Measurements from ENCODE around the gene VSIG10. TPM values are rescaled to one million over a fixed set of nuclear protein-coding genes. Genes with fewer than 3 reads are reported as not detected.
A peak's percentile ranks its signal among the peaks of the same experiment; 100 is the strongest.

VSIG10 gene
- polyA plus RNA-seq, 3 donors = 1.5 to 2.3 (median 1.5) TPM

DNA sequence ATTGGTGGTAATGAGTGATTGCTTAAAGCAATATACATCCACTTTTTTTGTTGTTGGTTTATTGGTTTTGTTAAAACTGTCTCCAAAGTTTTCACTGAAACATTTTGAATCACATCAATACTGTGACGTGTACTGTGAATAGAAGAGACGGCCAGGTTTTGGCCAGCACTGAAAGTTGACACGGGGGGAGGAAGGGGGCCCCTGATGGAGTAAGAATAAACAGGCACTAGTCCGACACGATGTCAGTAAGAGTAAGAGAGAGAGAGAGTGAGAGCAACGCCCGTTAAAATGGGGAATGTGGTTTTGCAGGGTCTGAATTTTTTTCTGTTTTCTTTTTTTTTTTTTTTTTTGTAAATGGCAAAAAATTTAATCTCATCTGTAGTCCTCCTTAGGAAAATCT, 46.8 kb upstream of the VSIG10 start:
- H3K36me3 Mint-ChIP-seq = peaks cover 36 to 58% of the 10 kb centered on the region in 2 donors

DNA sequence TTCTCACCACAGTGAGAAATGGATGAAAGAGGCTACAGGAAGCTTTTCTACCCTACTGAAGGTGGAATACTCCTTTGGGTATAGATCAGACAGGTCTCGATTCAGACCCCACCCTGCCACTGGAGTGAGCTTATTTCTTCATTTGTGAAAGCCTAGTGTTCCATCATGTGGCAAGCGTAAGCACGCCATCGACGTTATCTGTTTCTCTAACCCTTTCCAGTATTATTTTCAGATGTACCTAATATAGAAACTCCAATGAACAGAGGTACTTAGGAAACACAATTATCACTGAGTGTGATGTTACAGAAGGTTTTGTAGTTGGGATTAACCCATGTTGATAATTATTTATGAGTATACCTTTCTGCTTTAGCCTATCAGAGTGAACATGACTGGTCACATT, 44.5 kb upstream of the VSIG10 start:
- peaks cover 3% of the 10 kb centered on the region for H4K20me1 ChIP-seq (ENCODE audit: insufficient read depth, low read length)
- intact Hi-C loops (cut with micrococcal nuclease) = no loop called here

More for the DNA sequence above, 46.8 kb upstream of the VSIG10 start:
- whole genome bisulfite sequencing (ENCODE audit: insufficient coverage) = 90% methylated on average over 2 of the region's 7 CpGs
- peaks cover 7% of the 10 kb centered on the region for H4K20me1 ChIP-seq (ENCODE audit: insufficient read depth, low read length)
- H3K36me3 ChIP-seq (replicated peaks in 1 of 2; ENCODE audit: control insufficient read depth in 1 of 2, insufficient read depth in 2 of 2, low read length in 2 of 2) = peaks cover 49 to 61% of the 10 kb centered on the region in 2 donors
- H3K27me3 ChIP-seq (ENCODE audit: control insufficient read depth in 2 of 2, insufficient read depth in 2 of 2, low read length in 2 of 2) = no peaks in the 10 kb centered on the region
- H3K9ac ChIP-seq (ENCODE audit: insufficient read depth, low read length, poor library complexity, severe bottlenecking) = no peak overlapping the region
- no peaks in the 10 kb centered on the region for H3K9me3 Mint-ChIP-seq
- H2AFZ ChIP-seq (ENCODE audit: insufficient read depth, low read depth, low read length, poor library complexity, severe bottlenecking) = no peak overlapping the region
- no peaks in the 10 kb centered on the region for H3K4me1 Mint-ChIP-seq
- H3K27me3 Mint-ChIP-seq (ENCODE audit: low read depth in 3 of 3) = no peaks in the 10 kb centered on the region
- no peak overlapping the region for H3K27ac ChIP-seq (ENCODE audit: low read depth in 1 of 2, low read length in 2 of 2)
- H3K27ac Mint-ChIP-seq = peak overlapping the region in 1 of 7 donors; percentile 36
- no peaks in the 10 kb centered on the region for H3K79me2 ChIP-seq (ENCODE audit: insufficient read depth, low read length)
- TF ChIP-seq, protein P1, sequence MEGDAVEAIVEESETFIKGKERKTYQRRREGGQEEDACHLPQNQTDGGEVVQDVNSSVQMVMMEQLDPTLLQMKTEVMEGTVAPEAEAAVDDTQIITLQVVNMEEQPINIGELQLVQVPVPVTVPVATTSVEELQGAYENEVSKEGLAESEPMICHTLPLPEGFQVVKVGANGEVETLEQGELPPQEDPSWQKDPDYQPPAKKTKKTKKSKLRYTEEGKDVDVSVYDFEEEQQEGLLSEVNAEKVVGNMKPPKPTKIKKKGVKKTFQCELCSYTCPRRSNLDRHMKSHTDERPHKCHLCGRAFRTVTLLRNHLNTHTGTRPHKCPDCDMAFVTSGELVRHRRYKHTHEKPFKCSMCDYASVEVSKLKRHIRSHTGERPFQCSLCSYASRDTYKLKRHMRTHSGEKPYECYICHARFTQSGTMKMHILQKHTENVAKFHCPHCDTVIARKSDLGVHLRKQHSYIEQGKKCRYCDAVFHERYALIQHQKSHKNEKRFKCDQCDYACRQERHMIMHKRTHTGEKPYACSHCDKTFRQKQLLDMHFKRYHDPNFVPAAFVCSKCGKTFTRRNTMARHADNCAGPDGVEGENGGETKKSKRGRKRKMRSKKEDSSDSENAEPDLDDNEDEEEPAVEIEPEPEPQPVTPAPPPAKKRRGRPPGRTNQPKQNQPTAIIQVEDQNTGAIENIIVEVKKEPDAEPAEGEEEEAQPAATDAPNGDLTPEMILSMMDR (IDR thresholded peaks at IDR 0.05) = no peak
- H3K4me2 ChIP-seq (replicated peaks; ENCODE audit: extremely low read depth, low read length, poor library complexity, severe bottlenecking) = no peak overlapping the region
- no peaks in the 10 kb centered on the region for H3K4me1 ChIP-seq (ENCODE audit: control insufficient read depth in 1 of 2, insufficient read depth in 2 of 2, low read length in 2 of 2)
- no peaks in the 10 kb centered on the region for H3K9me3 ChIP-seq (replicated peaks in 1 of 2; ENCODE audit: control insufficient read depth in 1 of 2, insufficient read depth in 1 of 2, low read length in 2 of 2)
- no peak for DNase-seq
- intact Hi-C loops (cut with micrococcal nuclease) = no loop called here
- H3K4me3 ChIP-seq (replicated peaks in 1 of 3; ENCODE audit: low read depth in 2 of 3, low read length in 3 of 3) = no peak overlapping the region
- H3K4me3 Mint-ChIP-seq = no peak overlapping the region

More for the DNA sequence above, 44.5 kb upstream of the VSIG10 start:
- peaks cover 0 to 1% (median 0%) of the 10 kb centered on the region in 3 donors for H3K27me3 Mint-ChIP-seq (ENCODE audit: low read depth in 3 of 3)
- Histone ChIP-seq H2AFZ (ENCODE audit: insufficient read depth, low read depth, low read length, poor library complexity, severe bottlenecking) (no peak overlapping the region), H3K27ac (ENCODE audit: low read depth in 1 of 2, low read length in 2 of 2) (no peak overlapping the region), H3K4me2 (replicated peaks; ENCODE audit: extremely low read depth, low read length, poor library complexity, severe bottlenecking) (no peak overlapping the region), H3K4me3 (replicated peaks in 1 of 3; ENCODE audit: low read depth in 2 of 3, low read length in 3 of 3) (no peak overlapping the region), H3K4me1 (ENCODE audit: control insufficient read depth in 1 of 2, insufficient read depth in 2 of 2, low read length in 2 of 2) (no peaks in the 10 kb centered on the region), H3K27me3 (ENCODE audit: control insufficient read depth in 2 of 2, insufficient read depth in 2 of 2, low read length in 2 of 2) (no peaks in the 10 kb centered on the region), H3K9me3 (replicated peaks in 1 of 2; ENCODE audit: control insufficient read depth in 1 of 2, insufficient read depth in 1 of 2, low read length in 2 of 2) (no peaks in the 10 kb centered on the region), H3K79me2 (ENCODE audit: insufficient read depth, low read length) (no peaks in the 10 kb centered on the region), H3K9ac (ENCODE audit: insufficient read depth, low read length, poor library complexity, severe bottlenecking) (no peak overlapping the region), H3K36me3 (replicated peaks in 1 of 2; ENCODE audit: control insufficient read depth in 1 of 2, insufficient read depth in 2 of 2, low read length in 2 of 2) (peaks cover 46 to 50% of the 10 kb centered on the region in 2 donors)
- no peak overlapping the region for H3K27ac Mint-ChIP-seq
- peaks cover 10% of the 10 kb centered on the region for H3K4me1 Mint-ChIP-seq
- WGBS (ENCODE audit: insufficient coverage) = no CpG with 5 or more reads among the region's 5 CpGs
- TF ChIP-seq, protein P1 (IDR thresholded peaks at IDR 0.05) = no peak
- DNase-seq = no peak
- peaks cover 48 to 71% of the 10 kb centered on the region in 2 donors for H3K36me3 Mint-ChIP-seq
- H3K9me3 Mint-ChIP-seq = no peaks in the 10 kb centered on the region
- H3K4me3 Mint-ChIP-seq = no peak overlapping the region

Measured in CD14-positive monocyte (primary cell).